Iris pigment epithelial cell (primary cell): ENCODE data around the gene PLEKHF1.
"Not testable (repeated sequence)": the region's sequence is repeated elsewhere in the genome, so short reads cannot be mapped to it uniquely, and the experiment has no call there.

ENCODE experiments used
- DNase-seq: peaks from one replicate; pipeline ENCODE4 v3.0.0-alpha.2; 2011; ENCODE audit warnings: low read depth

PLEKHF1 gene

GRCh38 chr19:29702161-29702962, 37.1 kb downstream of the PLEKHF1 start:
- DNase-seq, result no peak

GRCh38 chr19:29702963-29703320, 37.7 kb downstream of the PLEKHF1 start:
- no peak for DNase-seq

- no peak for DNase-seq
Measured at GRCh38 chr19:29704562-29705558, 39.6 kb downstream of the PLEKHF1 start.

GRCh38 chr19:29705706-29706105, 40.4 kb downstream of the PLEKHF1 start:
- DNase-seq, result no peak

GRCh38 chr19:29706635-29707034, 41.4 kb downstream of the PLEKHF1 start:
- no peak for DNase-seq

- no peak for DNase-seq
Measured at GRCh38 chr19:29708554-29709439, 43.5 kb downstream of the PLEKHF1 start.

- not testable (repeated sequence) for DNase-seq
Measured at GRCh38 chr19:29709440-29709798, 44.2 kb downstream of the PLEKHF1 start.

GRCh38 chr19:29711584-29712132, 46.4 kb downstream of the PLEKHF1 start:
- DNase-seq, result no peak

- DNase-seq, result no peak
Measured at GRCh38 chr19:29712744-29713516, 47.7 kb downstream of the PLEKHF1 start.

GRCh38 chr19:29714371-29714952, 49.2 kb downstream of the PLEKHF1 start:
- DNase-seq, result no peak

GRCh38 chr19:29714953-29715700, 49.9 kb downstream of the PLEKHF1 start, which contains the start of gene C19orf12:
Gene C19orf12 (minus strand): TSS chr19:29715261. CDS start chr19:29708413, 6,848 bp downstream.
- peak; percentile 44 for DNase-seq

GRCh38 chr19:29715701-29716581, 50.7 kb downstream of the PLEKHF1 start:
- no peak for DNase-seq

GRCh38 chr19:29717051-29717450, 51.8 kb downstream of the PLEKHF1 start:
- DNase-seq, result no peak

- DNase-seq, result peak; percentile 40
Measured at GRCh38 chr19:29724102-29724641, 58.9 kb downstream of the PLEKHF1 start.

- DNase-seq, result no peak
Measured at GRCh38 chr19:29724746-29725145, 59.5 kb downstream of the PLEKHF1 start.
